NCI-H2171 (cell line): ENCODE measurements around the gene APOBEC2.
"Not testable (repeated sequence)": the region's sequence is repeated elsewhere in the genome, so short reads cannot be mapped to it uniquely, and the experiment has no call there.

Source experiments
- DNase-seq: peaks from one replicate; lab custom pipeline; 2025; lab: John Stamatoyannopoulos, UW

The APOBEC2 gene

DNA sequence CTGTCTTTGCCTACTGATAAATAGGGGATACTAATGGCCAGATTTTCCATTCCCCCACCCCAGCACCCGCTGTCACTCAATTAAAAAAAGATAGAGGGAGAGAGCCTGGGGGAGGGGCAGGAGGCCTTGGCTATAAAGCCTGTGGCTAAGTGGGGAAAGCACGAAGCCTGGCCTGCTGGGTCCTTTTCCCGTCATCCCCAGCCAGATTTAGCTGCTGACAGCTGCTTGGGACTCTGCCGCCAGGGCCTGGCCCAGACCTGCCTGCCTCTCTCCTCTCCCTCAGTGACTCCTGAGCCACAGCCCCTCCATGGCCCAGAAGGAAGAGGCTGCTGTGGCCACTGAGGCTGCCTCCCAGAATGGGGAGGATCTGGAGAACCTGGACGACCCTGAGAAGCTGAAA lies at the start of gene APOBEC2:
APOBEC2 (plus strand) TSS at position 162 of the 400 bp plus-strand sequence; CDS start at position 308, 146 bp downstream.
- DNase-seq = peak; percentile 26

GRCh38 chr6:41006217-41006616 lies 46.8 kb upstream of the APOBEC2 start:
- DNase-seq = not testable (repeated sequence)

- DNase-seq = not testable (repeated sequence)
Measured at GRCh38 chr6:41006980-41007379, 46.0 kb upstream of the APOBEC2 start.

DNA sequence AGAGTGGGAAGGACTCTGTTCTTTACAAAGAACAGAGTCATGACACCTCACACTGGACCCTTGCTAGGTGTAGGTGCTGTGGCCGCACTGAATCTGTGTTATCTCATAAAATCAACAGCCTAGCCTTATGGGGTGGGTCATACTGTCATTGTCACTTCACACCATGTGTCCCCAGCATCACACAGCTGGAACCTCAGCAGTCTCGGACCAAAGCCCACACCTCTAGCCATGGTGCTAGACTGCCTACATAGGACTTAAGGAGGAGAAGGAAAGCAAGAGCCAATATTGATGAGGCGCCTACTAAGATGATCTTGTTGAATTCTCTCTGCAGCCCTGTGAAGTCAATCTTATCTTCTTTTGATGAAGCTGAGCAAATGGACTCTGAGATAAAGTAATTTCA lies 45.0 kb upstream of the APOBEC2 start:
- DNase-seq = no peak

- DNase-seq = no peak
Measured at GRCh38 chr6:41009669-41010068, 43.3 kb upstream of the APOBEC2 start.

DNA sequence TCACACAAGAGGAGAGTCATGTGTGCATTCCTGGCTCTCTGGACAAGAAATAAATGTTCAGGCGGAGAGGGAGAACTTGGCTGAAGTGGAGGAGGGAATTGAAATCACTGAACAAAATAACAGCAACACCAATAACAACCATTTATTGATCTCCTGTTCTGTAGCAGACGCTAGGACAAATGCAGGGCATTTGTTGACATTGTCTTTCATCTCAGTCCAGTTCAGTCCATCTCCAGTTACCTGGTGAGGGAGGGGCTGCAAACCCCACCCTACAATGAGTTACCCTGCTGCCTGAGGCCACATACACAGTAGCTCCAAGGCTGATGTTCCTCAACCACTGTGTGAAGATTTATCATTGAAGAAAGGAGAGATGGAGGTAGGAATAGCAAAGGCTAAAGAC lies 41.3 kb upstream of the APOBEC2 start:
- DNase-seq = no peak

DNA sequence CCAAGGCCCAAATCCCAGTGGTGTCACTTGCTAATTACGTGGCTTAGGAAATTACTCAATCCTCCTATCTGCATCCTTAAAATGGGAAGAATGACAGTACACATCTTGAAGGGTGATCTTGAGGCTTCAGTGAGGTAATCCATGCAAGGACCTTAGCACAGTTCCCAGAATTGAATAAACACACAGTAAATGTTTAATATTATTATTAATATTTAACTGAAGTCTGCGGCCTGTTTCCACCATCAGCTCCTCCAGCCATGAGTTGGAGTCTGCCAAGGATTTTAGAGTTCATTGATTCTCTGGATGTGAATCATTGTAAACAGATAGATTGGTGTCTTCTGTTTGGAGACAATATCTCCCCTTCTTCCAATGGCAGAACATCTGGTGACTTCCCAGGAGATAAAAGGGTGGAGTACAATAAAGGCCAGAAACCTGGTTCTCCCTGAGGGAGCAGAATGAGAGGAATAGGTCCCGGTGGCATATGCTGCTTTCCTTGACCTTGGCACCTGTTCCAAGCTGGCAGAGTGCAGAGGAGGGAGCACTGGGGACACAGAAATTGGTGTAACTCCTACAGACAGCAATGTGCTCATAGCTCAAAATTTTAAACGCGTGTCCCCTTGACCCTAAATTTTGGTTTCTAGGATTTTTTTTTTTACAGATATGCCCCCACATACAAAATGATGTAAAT lies 39.4 kb upstream of the APOBEC2 start:
- DNase-seq = peak; percentile 71

DNA sequence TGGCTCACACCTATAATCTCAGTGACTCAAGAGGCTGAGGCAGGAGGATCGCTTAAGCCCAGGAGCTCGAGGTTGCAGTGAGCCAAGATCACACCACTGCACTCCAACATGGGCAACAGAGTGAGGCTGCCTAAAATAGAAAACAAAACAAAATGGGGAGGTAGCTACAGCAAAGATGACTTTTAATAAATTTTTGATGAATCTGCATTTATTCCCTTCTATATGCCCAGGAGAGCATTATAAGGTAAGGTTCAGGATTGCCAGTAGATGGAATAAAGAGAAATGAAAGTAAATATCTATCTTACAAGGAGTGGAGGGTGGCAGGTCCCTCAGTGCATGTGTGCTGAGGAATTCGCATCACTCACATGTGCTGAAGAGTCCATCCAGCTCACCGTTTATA lies 38.2 kb upstream of the APOBEC2 start:
- DNase-seq = no peak

DNA sequence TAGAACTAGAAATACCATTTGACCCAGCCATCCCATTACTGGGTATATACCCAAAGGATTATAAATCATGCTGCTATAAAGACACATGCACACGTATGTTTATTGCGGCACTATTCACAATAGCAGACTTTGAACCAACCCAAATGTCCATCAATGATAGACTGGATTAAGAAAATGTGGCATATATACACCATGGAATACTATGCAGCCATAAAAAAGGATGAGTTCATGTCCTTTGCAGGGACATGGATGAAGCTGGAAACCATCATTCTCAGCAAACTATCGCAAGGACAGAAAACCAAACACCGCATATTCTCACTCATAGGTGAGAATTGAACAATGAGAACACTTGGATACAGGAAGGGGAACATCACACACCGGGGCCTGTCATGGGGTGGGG lies 37.1 kb upstream of the APOBEC2 start:
- not testable (repeated sequence) for DNase-seq

- DNase-seq = no peak
Measured at GRCh38 chr6:41017663-41018062, 35.3 kb upstream of the APOBEC2 start.

- DNase-seq = no peak
Measured at GRCh38 chr6:41021832-41022231, 31.2 kb upstream of the APOBEC2 start.

DNA sequence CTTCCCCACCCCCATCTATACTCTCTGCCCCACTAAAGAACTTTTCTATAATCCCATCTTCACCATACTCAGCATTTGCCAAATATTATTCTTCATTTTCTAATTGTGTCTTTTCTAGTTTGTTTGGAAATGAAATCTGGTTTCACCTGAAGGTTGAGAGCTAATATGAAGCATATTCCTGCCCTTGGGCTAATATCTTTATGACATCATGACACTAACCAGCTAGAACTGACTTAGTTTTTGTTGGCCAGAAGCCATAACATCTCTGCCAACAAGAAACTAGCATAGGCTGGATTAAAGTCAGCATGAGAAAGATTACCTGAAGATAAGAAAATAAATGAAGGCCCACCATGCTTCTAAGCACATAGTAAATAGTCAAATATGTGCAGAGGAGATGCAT lies 30.7 kb upstream of the APOBEC2 start:
- no peak for DNase-seq

GRCh38 chr6:41023114-41023513 lies 29.9 kb upstream of the APOBEC2 start:
- DNase-seq = no peak

DNA sequence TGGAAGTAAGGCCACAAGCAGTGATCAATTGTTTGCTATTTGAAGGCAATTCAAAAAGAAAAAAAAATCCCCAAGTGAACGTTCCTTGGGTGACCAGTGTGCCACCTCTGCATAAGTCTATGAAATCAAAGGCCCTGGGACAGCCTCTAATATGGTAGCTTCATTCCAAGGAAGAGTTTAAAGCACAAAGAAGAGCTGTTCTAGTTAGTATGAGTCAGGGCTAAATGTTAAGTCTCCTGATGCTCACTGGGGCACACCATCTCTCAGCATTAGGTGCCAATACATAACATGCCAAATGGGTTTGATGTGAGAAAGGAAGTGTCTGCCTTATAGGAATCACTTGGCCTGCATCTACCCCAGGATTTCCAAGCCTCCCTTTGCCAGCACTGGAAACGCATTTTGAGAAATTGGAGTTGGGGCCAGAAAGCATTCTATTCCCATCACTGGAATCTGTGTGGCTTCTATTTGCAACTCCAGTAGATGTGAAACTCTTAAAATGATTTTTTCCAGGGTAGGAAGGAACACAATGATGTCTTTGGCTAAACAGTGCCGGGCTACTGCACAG lies 27.0 kb upstream of the APOBEC2 start:
- DNase-seq = no peak

DNA sequence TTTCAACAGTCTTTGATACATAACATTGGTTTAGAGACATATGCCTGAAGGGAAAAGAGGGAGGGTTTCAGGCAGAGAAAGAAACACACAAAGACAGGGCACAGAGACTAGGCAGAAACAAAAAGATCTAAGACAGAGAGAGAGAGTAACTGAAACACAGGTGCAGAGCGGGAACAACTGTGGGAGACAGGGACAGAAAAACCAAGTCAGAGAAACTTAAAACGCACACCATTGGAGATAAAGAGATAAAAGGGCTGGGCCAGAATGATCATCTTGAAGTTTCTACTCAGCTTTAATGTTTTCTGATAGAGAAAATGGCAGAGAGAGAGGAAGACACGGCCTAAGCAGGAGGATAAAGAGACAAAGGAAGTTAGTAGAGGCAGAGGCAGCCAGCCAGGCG lies 25.8 kb upstream of the APOBEC2 start:
- no peak for DNase-seq

GRCh38 chr6:41027799-41028560 lies 25.0 kb upstream of the APOBEC2 start:
- no peak for DNase-seq

DNA sequence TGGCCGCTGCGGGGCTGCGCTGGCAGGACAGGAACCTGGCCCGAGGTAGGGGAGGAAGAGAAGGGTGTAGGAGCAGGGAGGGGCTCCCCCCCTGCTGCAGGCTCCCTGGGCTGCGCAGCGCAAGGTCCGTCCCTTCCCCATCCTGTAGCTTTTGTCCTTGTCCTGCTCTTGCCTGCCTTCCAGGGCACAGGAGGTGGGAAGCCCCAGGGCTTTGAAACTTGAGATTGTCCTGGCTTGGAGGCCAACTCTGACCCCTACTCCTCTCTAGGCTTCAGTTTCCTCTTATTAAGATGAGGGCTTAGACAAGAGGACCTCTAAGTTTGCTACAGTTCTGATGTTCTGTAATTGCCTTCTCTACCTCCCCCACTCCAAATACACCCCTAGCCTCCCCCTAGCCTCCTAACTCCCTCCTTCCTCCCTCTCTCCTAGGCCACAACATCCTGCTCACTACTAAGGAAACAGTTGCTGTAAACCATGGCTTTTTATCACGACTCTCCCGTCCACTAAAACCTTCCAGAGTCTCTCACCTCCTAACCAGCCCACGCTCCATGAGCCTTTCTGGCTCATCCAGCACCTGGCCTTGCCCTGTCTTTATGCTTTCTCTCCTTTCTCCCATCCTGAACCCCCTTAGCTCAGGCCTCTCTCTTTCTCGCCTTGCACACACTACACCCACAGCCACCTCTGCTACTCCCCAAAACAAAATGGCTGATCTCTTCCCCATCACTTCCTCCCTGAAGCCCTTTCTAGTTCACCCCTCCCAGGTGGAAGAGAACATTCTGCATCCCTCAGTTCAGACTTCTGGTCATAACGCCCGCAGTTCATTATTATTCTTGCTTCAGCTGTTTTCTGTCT lies 24.2 kb upstream of the APOBEC2 start:
- DNase-seq = no peak

DNA sequence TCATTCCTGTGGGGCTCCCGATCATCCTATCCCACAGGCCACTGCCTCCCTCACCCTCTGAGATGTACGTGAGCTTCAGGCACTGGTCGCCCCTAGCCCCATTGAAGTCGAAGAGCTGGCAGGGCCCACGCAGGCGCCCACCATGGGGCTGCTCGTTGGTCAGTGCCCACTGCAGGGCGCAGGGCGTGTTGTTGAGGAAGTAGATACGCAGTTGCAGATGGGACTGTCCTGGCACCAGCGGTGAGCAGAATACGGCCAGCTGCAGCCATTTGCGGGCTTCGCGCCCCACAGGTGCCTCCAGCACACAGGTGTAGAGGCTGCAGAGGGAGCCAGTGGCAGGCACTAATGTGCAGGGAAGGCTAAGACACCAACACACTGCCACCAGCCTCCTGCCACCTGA lies 20.2 kb upstream of the APOBEC2 start:
- no peak for DNase-seq

DNA sequence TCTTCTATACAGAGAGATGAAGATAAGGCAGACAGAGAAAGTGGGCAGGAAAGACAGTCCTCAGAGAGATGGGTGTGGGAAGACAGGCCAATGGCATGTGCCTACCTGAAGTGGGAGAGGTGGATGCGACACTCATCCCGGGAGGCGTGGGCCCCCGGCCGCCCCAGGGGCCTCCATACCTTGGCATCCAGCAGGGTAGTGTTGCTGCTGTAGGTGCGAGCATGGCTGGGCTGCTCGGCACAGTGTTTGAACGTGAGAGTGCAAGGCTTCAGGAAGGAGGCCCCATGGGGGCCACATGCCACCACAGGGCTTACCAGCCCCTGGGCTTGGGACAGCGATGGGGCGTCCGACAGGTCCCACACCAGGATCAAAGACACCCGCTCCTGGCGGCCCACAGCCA lies 19.2 kb upstream of the APOBEC2 start:
- no peak for DNase-seq

GRCh38 chr6:41036186-41036585 lies 16.8 kb upstream of the APOBEC2 start:
- no peak for DNase-seq

DNA sequence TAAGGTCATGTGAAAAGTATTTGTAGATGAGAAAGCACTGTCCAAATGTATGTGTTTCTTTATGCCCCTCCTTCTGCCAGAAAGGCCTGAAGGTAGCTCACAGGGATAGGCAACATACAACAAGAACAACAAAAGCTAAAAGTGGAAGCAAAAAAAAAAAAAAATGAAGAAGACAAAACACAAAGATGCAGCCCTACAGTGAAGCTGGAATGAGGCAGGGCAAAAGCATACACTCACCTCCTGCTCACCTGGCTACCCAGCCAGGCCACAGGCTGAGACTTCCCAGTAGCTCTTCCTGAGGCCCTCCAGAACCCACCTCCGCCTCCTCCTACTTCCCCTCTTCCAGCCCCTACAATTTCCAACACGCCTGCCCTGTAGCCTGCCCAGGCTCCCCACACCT lies 16.4 kb upstream of the APOBEC2 start:
- DNase-seq = no peak
